Smooth muscle cell (in vitro differentiated cells): Measurements from ENCODE around the gene SGCB. TPM values are rescaled to one million over a fixed set of nuclear protein-coding genes. Genes with fewer than 3 reads are reported as not detected.

Source experiments
- DNase-seq: peaks from one replicate; lab custom pipeline; 2025; ENCODE audit not compliant: unreplicated experiment; lab: John Stamatoyannopoulos, UW
- H2AFZ ChIP-seq: fragments of 200-600 bp; sonication (generic); 2 replicates; pipeline ENCODE4 v1.6.0; 2016; ENCODE audit warnings: antibody characterized with exemption, low read depth, mild to moderate bottlenecking
- H3F3A ChIP-seq: fragments of 200-600 bp; sonication (generic); 2 replicates; pipeline ENCODE4 v1.6.0; 2017; ENCODE audit warnings: antibody characterized with exemption, low read depth
- H3K27ac ChIP-seq: fragments of 200-600 bp; sonication (generic); 2 replicates; pipeline ENCODE4 v1.5.1; 2016; ENCODE audit warnings: low read depth, mild to moderate bottlenecking
- H3K27me3 ChIP-seq: fragments of 200-600 bp; sonication (generic); 2 replicates; pipeline ENCODE4 v1.6.1; 2016; ENCODE audit warnings: low read depth, mild to moderate bottlenecking
- H3K36me3 ChIP-seq: fragments of 200-600 bp; sonication (generic); 2 replicates; pipeline ENCODE4 v1.5.1; 2016; ENCODE audit warnings: low read depth
- H3K4me1 ChIP-seq: fragments of 200-600 bp; sonication (generic); 2 replicates; pipeline ENCODE4 v1.5.1; 2016; ENCODE audit warnings: low read depth
- H3K4me2 ChIP-seq: fragments of 200-600 bp; sonication (generic); 2 replicates; pipeline ENCODE4 v1.6.0; 2016; ENCODE audit warnings: mild to moderate bottlenecking
- H3K4me3 ChIP-seq: fragments of 200-600 bp; sonication (generic); 2 replicates; pipeline ENCODE4 v1.5.1; 2016; ENCODE audit warnings: mild to moderate bottlenecking
- H3K79me2 ChIP-seq: fragments of 200-600 bp; sonication (generic); 2 replicates; pipeline ENCODE4 v1.6.0; 2016; ENCODE audit warnings: low read depth, mild to moderate bottlenecking
- H3K9ac ChIP-seq: fragments of 200-600 bp; sonication (generic); 2 replicates; pipeline ENCODE4 v1.6.0; 2016; ENCODE audit warnings: low read depth
- H3K9me3 ChIP-seq: fragments of 200-600 bp; sonication (generic); replicated peaks from 2 replicates; pipeline ENCODE4 v1.5.1; 2016; ENCODE audit warnings: low read depth
- H4K20me1 ChIP-seq: fragments of 200-600 bp; sonication (generic); 2 replicates; pipeline ENCODE4 v1.6.0; 2016; ENCODE audit warnings: low read depth
- CTCF ChIP-seq: fragments of 200-600 bp; sonication (generic); IDR thresholded peaks from 2 replicates; pipeline ENCODE4 v1.5.1; 2017; ENCODE audit warnings: borderline replicate concordance, mild to moderate bottlenecking, antibody characterized with exemption; ENCODE audit not compliant: insufficient read depth, poor library complexity, severe bottlenecking
- WGBS: methylation state at CpG from one replicate; pipeline ENCODE4 v1.1.7; 2016; ENCODE audit warnings: low lambda C conversion rate; 5-methylcytosine and 5-hydroxymethylcytosine counted together
- polyA plus RNA-seq: library from polyadenylated mRNA; unstranded; fragments of >200 nt; fragmentation: Nextera tagmentation; extraction: Ambion mirVana; gene quantifications from 2 replicates; pipeline ENCODE4 v1.2.1, GENCODE V29; 2016
- total RNA-seq: library from RNA; depleted of rRNA; stranded (reverse); fragments of >200 nt; gene quantifications from 2 replicates; pipeline ENCODE4 v1.2.3, GENCODE V29; 2014

Gene SGCB
- total and polyA plus RNA-seq, 2 experiments from 2014 or later, result 35.9 to 57.3 TPM

DNA sequence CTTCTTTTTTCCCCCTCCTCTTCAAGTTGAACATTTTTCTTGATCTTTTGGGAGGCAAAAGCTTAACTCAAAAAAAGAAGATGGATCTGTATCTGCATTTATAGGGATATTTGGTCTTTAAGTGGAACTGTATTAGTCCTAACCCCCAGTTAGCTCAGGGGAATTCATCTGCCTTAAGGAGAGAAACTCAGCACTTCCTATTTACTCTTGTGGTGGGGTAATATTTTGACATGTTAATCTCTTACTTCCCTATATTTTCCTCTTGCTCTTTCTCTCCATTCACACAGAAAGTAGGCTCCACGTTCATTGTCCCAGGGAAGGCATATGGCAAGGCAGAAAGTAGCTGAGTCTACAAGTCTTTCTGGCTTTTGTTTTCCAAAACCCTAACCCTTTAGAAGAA lies 23.2 kb downstream of the SGCB start:
- Histone ChIP-seq H3K4me2 (no peak overlapping the region), H3K36me3 (no peaks in the 10 kb centered on the region), H3K79me2 (no peaks in the 10 kb centered on the region), H4K20me1 (no peaks in the 10 kb centered on the region), H3K9me3 (no peaks in the 10 kb centered on the region), H3K4me3 (no peak overlapping the region), H2AFZ (no peak overlapping the region), H3F3A (no peaks in the 10 kb centered on the region), H3K9ac (no peak overlapping the region), H3K27ac (no peak overlapping the region), H3K4me1 (no peaks in the 10 kb centered on the region), H3K27me3 (no peaks in the 10 kb centered on the region)
- no peak for TF ChIP-seq CTCF
- WGBS, result 57% methylated on average over 1 of the region's 1 CpG
- no peak for DNase-seq

GRCh38 chr4:52012651-52013050 lies 25.4 kb downstream of the SGCB start:
- Histone ChIP-seq H3F3A (no peaks in the 10 kb centered on the region), H3K27ac (no peak overlapping the region), H3K9ac (no peak overlapping the region), H3K79me2 (no peaks in the 10 kb centered on the region), H3K27me3 (no peaks in the 10 kb centered on the region), H3K9me3 (no peaks in the 10 kb centered on the region), H3K4me3 (no peak overlapping the region), H3K4me1 (no peaks in the 10 kb centered on the region), H4K20me1 (no peaks in the 10 kb centered on the region), H3K36me3 (no peaks in the 10 kb centered on the region), H2AFZ (no peak overlapping the region), H3K4me2 (no peak overlapping the region)
- no peak for TF ChIP-seq CTCF
- 100% methylated on average over 1 of the region's 1 CpG for WGBS
- no peak for DNase-seq

DNA sequence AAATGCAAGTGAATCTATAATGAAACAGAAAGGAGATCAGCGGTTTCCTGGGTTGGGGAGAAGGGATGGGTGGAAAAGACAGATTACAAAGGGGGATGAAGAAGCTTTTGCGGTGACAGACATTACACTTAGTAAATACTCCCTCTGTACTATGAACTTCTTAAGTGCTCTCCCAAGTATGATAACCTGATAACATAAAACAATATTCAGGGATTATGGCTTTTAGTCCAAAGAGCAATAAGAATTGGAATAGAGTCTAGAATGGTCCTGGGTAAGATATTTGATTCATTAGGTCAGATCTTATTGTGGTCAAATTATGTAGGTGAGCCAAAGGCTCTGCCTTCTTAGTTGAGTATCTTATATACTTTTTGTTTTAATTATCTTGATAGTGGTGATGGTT lies 27.1 kb downstream of the SGCB start:
- DNase-seq, result no peak
- no peak overlapping the region for H3K4me3 ChIP-seq
- no peaks in the 10 kb centered on the region for H3K4me1 ChIP-seq
- no peaks in the 10 kb centered on the region for H4K20me1 ChIP-seq
- H3K9me3 ChIP-seq, result no peaks in the 10 kb centered on the region
- H3K79me2 ChIP-seq, result no peaks in the 10 kb centered on the region
- no peak overlapping the region for H3K27ac ChIP-seq
- H3F3A ChIP-seq, result no peaks in the 10 kb centered on the region
- no peak for TF ChIP-seq CTCF
- no peak overlapping the region for H3K4me2 ChIP-seq
- H2AFZ ChIP-seq, result no peak overlapping the region
- WGBS, result 94% methylated on average over 2 of the region's 2 CpGs
- no peak overlapping the region for H3K9ac ChIP-seq
- H3K36me3 ChIP-seq, result no peaks in the 10 kb centered on the region
- H3K27me3 ChIP-seq, result no peaks in the 10 kb centered on the region

DNA sequence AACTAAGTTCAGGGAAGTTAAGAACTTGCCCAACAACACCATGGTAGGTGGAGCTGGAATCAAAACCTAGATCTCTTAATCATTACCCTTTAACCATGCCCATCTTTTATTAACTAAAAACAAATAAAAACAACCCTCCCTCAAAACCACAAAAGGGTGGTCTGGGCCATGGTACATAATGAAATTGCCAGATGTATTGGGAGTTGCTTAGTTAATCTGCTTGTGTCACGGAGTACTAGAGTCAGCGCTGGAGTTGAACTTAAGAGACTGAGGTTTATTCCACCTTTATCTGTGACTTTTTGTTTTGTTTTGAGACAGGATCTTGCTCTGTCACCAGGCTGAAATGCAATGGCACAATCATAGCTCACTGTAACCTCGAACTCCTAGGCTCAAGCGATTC lies 31.2 kb downstream of the SGCB start:
- no peaks in the 10 kb centered on the region for H3K36me3 ChIP-seq
- no peak for DNase-seq
- 99% methylated on average over 4 of the region's 4 CpGs for WGBS
- no peaks in the 10 kb centered on the region for H3K9me3 ChIP-seq
- H3K27ac ChIP-seq, result no peak overlapping the region
- H3K4me2 ChIP-seq, result no peak overlapping the region
- no peaks in the 10 kb centered on the region for H4K20me1 ChIP-seq
- no peak overlapping the region for H3K9ac ChIP-seq
- H2AFZ ChIP-seq, result no peak overlapping the region
- H3K27me3 ChIP-seq, result no peaks in the 10 kb centered on the region
- no peak overlapping the region for H3K4me3 ChIP-seq
- no peaks in the 10 kb centered on the region for H3F3A ChIP-seq
- no peaks in the 10 kb centered on the region for H3K79me2 ChIP-seq
- no peak for TF ChIP-seq CTCF
- no peaks in the 10 kb centered on the region for H3K4me1 ChIP-seq
